HCT116 (cell line): ENCODE data around the gene DCTN1.

ENCODE experiments used
- CBX3 ChIP-seq: IDR thresholded peaks from 2 replicates; pipeline ENCODE4 v1.6.1; 2012; ENCODE audit warnings: low read depth
- CTCF ChIP-seq, 3 experiments: fragments of 200-600 bp in 1 of 3; sonication (generic) in 1 of 3; IDR thresholded peaks in 2 of 3; conservative IDR thresholded peaks in 1 of 3; 2 replicates each; pipeline ENCODE4 v1.5.1; 2012 to 2017; ENCODE audit warnings: low read depth in 2 of 3, low read length in 2 of 3, antibody characterized with exemption in 1 of 3, borderline replicate concordance in 1 of 3, control low read depth in 1 of 3, mild to moderate bottlenecking in 1 of 3, mixed read lengths in 1 of 3, mixed run types in 1 of 3, moderate library complexity in 1 of 3; ENCODE audit not compliant: insufficient read depth in 1 of 3

DNA sequence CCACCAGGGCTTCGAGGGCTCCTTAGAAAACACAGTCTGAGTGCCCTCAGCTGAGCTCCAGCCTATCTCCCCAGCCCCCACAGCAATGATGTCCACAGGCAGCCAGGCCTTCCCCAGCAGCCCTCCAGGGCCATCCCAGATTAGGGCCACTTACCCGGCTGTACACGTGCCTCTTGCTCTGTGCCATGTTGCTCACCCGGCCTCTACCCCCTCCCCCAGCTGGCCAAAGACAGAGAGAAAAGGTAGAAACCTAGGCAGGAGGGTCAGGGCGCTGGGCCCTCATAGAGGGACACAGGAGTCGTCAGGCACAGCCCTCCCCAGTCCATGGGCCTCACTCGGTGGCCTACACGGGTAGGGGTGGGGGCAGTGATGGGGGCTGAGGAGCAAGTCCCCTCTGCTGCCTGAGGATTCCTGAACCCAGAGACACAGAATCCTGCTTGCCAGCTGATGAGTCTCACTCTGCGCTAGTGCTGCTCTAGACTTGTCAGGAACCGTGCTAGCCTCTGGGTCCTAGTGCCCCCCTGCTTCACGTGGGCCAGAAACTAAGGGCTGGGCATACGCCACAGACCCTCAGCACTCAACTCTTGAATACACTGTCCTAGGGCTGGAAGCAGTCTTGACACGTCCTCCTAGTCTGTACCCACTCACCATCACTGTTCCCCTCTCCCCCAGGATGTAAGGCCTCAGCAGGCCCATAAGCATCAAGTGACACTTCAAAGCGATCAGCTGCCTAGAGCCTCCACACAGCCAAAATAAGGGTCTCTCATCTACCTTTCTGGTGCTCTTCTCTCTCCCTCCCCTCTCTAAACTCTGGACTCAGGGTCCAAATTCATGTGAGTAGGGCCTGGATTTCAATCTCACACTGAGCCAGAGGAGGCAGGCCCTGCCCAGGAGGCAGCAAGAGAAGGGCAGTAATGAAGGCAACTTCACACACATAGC, at the start of gene DCTN1:
- TF ChIP-seq CTCF (IDR thresholded peaks at IDR 0.05 in 2 of 3, conservative IDR thresholded peaks at IDR 0.05 in 1 of 3; ENCODE audit: borderline replicate concordance in 1 of 3, insufficient read depth in 1 of 3, low read depth in 2 of 3, low read length in 2 of 3) (no peak), CBX3 (no peak)
